ENCODE results near the gene UGT1A7. TPM values are rescaled to one million over a fixed set of nuclear protein-coding genes. Genes with fewer than 3 reads are reported as not detected.
"Not testable (repeated sequence)": the region's sequence is repeated elsewhere in the genome, so short reads cannot be mapped to it uniquely, and the experiment has no call there.

Gene UGT1A7
- total RNA-seq, 1 donor from 2014 or later: 0.19 TPM

DNA sequence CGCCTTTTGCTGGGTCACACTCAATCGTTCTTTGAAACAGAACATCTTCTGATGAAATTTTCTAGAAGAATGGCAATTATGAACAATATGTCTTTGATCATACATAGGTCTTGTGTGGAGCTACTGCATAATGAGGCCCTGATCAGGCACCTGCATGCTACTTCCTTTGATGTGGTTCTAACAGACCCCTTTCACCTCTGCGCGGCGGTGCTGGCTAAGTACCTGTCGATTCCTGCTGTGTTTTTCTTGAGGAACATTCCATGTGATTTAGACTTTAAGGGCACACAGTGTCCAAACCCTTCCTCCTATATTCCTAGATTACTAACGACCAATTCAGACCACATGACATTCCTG lies 31.5 kb downstream of the UGT1A7 start:
- Mint-ChIP-seq H3K36me3 (no peaks in the 10 kb centered on the region), H3K27me3 (peaks cover 37% of the 10 kb centered on the region)
- TF ChIP-seq, protein P1, sequence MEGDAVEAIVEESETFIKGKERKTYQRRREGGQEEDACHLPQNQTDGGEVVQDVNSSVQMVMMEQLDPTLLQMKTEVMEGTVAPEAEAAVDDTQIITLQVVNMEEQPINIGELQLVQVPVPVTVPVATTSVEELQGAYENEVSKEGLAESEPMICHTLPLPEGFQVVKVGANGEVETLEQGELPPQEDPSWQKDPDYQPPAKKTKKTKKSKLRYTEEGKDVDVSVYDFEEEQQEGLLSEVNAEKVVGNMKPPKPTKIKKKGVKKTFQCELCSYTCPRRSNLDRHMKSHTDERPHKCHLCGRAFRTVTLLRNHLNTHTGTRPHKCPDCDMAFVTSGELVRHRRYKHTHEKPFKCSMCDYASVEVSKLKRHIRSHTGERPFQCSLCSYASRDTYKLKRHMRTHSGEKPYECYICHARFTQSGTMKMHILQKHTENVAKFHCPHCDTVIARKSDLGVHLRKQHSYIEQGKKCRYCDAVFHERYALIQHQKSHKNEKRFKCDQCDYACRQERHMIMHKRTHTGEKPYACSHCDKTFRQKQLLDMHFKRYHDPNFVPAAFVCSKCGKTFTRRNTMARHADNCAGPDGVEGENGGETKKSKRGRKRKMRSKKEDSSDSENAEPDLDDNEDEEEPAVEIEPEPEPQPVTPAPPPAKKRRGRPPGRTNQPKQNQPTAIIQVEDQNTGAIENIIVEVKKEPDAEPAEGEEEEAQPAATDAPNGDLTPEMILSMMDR (conservative IDR thresholded peaks at IDR 0.05): no peak

DNA sequence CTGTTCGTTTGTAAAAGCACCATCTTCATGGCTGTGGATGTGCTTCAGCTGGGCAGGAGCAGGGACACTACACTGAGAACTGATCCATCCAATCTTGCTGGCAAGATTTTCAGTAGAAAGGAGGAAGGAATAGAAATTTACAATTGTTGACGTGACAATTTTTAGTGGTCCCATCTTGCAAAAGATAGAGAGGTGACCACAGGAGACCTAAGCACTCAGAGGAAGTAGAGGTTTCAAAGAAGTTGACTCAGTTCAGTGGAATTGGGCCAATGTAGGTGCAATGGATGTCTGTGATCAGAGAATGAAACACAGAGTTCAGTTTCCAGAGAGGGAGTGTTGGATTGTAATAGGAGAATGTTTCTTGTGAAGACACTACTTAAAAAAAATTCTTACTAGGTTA lies 32.4 kb downstream of the UGT1A7 start:
- Mint-ChIP-seq H3K4me3 (no peak overlapping the region), H3K27me3 (peaks cover 37% of the 10 kb centered on the region), H3K9me3 (no peaks in the 10 kb centered on the region), H3K36me3 (no peaks in the 10 kb centered on the region), H3K4me1 (ENCODE audit: unreplicated experiment) (no peaks in the 10 kb centered on the region), H3K27ac (no peak overlapping the region)
- no peak for DNase-seq (ENCODE audit: extremely low spot score, unreplicated experiment)
- TF ChIP-seq, protein P1 (conservative IDR thresholded peaks at IDR 0.05): no peak

More for the DNA sequence above, 31.5 kb downstream of the UGT1A7 start:
- no peak overlapping the region for H3K27ac Mint-ChIP-seq
- H3K4me3 Mint-ChIP-seq: no peak overlapping the region
- H3K4me1 Mint-ChIP-seq (ENCODE audit: unreplicated experiment): no peaks in the 10 kb centered on the region
- no peaks in the 10 kb centered on the region for H3K9me3 Mint-ChIP-seq
- no peak for DNase-seq (ENCODE audit: extremely low spot score, unreplicated experiment)

DNA sequence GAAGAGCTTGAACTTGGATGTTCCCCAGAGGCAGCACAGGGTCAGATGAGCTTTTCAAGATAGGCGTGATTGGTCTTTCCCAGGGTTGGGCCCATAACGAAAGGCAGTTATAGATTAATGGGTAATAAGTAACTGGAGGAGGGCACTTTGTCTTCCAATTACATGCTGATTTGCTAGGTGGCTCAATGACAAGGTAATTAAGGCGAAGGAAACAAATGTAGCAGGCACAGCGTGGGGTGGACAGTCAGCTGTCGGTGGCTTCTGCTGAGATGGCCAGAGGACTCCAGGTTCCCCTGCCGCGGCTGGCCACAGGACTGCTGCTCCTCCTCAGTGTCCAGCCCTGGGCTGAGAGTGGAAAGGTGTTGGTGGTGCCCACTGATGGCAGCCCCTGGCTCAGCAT lies 36.9 kb downstream of the UGT1A7 start, which contains the start of gene UGT1A4:
UGT1A4 (plus strand) TSS at position 185 of the 400 bp plus-strand sequence; CDS start at position 270, 85 bp downstream.
- H3K9me3 Mint-ChIP-seq: no peaks in the 10 kb centered on the region
- TF ChIP-seq, protein P1 (conservative IDR thresholded peaks at IDR 0.05): no peak
- H3K4me3 Mint-ChIP-seq: no peak within 1 kb of the TSS
- no peaks in the 10 kb centered on the region for H3K4me1 Mint-ChIP-seq (ENCODE audit: unreplicated experiment)
- no peaks in the 10 kb centered on the region for H3K36me3 Mint-ChIP-seq
- no peak for DNase-seq (ENCODE audit: extremely low spot score, unreplicated experiment)
- no peak within 1 kb of the TSS for H3K27ac Mint-ChIP-seq
- H3K27me3 Mint-ChIP-seq: peaks cover 27% of the 10 kb centered on the region

DNA sequence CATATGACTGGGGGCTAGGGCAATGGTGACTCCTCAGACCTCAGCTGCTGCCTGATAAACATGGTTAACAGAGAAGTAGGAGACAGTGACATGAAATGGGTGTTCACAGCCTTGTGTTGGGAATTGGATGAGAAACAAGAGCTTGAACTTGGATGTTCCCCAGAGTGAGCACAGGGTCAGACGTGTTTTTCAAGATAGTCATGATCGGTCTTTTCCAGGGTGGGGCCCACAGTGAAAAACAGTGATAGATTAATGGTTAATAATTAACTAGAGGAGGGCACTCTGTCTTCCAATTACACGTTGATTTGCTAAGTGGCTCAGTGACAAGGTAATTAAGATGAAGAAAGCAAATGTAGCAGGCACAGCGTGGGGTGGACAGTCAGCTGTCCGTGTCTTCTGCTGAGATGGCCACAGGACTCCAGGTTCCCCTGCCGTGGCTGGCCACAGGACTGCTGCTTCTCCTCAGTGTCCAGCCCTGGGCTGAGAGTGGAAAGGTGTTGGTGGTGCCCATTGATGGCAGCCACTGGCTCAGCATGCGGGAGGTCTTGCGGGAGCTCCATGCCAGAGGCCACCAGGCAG lies 47.1 kb downstream of the UGT1A7 start, which contains the start of gene UGT1A3:
UGT1A3 (plus strand) TSS at position 320 of the 579 bp plus-strand sequence; CDS start at position 405, 85 bp downstream.
- H3K27me3 Mint-ChIP-seq: peaks cover 8% of the 10 kb centered on the region
- H3K27ac Mint-ChIP-seq: no peak within 1 kb of the TSS
- H3K36me3 Mint-ChIP-seq: no peaks in the 10 kb centered on the region
- no peak for DNase-seq (ENCODE audit: extremely low spot score, unreplicated experiment)
- peaks cover 5% of the 10 kb centered on the region for H3K9me3 Mint-ChIP-seq
- TF ChIP-seq, protein P1 (conservative IDR thresholded peaks at IDR 0.05): no peak
- H3K4me1 Mint-ChIP-seq (ENCODE audit: unreplicated experiment): no peaks in the 10 kb centered on the region
- H3K4me3 Mint-ChIP-seq: no peak within 1 kb of the TSS

DNA sequence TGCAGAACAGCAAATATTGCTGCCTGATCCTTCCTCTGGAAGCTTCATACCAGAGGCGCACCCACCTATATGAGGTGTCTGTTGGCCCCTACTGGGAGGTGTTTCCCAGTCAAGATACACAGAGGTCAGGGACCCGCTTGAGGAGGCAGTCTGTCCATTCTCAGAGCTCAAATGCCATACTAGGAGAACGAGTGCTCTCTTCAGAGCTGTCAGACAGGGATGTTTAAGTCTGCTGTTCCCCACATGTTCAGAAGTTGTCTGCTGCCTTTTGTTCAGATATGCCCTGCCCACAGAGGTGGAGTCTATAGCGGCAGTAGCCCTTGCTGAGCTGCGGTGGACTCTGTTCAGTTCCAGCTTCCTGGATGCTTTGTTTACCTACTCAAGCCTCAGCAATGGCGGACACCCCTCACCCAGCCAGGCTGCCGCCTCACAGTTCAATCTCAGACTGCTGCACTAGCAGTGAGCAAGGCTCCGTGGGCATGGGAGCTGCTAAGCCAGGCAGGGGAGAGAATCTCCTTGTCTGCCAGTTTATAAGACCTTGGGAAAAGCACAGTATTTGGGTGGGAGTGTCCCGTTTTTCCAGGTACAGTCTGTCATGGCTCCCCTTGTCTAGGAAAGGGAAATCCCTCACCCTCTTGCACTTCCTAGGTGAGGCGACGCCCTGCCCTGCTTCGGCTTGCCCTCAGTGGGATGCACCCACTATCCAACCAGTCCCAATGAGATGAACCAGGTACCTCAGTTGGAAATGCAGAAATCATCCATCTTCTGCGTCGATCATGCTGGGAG lies 55.4 kb downstream of the UGT1A7 start:
- H3K36me3 Mint-ChIP-seq; H3K4me3 Mint-ChIP-seq; DNase-seq (ENCODE audit: extremely low spot score, unreplicated experiment); H3K27ac Mint-ChIP-seq; H3K4me1 Mint-ChIP-seq (ENCODE audit: unreplicated experiment); H3K9me3 Mint-ChIP-seq: not testable (repeated sequence)
- H3K27me3 Mint-ChIP-seq: peaks cover 38% of the 10 kb centered on the region

DNA sequence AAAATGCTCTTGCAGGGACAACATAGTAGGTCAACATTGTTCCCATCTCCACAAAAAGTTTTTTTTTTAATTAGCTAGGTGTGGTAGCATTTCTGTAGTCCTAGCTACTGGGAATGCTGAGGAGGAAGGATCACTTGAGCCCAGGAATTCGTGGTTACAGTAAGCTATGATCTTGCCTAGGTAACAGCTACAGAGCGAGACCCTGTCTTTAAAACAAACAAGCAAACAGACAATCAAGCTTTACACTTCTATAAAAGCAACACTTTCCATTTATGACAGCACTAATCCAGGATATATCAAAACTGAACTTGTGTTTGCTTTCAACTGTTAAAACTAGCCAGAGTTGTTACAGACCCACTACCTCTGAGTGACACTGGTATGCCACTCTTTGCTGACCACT lies 59.2 kb downstream of the UGT1A7 start:
- no peak for DNase-seq (ENCODE audit: extremely low spot score, unreplicated experiment)
- H3K4me3 Mint-ChIP-seq: no peak overlapping the region
- no peaks in the 10 kb centered on the region for H3K9me3 Mint-ChIP-seq
- H3K4me1 Mint-ChIP-seq (ENCODE audit: unreplicated experiment): no peaks in the 10 kb centered on the region
- TF ChIP-seq, protein P1 (conservative IDR thresholded peaks at IDR 0.05): no peak
- H3K27ac Mint-ChIP-seq: no peak overlapping the region
- peaks cover 29% of the 10 kb centered on the region for H3K27me3 Mint-ChIP-seq
- H3K36me3 Mint-ChIP-seq: no peaks in the 10 kb centered on the region
